ENCODE measurements around the gene SEMG2.

SEMG2 gene, protein sequence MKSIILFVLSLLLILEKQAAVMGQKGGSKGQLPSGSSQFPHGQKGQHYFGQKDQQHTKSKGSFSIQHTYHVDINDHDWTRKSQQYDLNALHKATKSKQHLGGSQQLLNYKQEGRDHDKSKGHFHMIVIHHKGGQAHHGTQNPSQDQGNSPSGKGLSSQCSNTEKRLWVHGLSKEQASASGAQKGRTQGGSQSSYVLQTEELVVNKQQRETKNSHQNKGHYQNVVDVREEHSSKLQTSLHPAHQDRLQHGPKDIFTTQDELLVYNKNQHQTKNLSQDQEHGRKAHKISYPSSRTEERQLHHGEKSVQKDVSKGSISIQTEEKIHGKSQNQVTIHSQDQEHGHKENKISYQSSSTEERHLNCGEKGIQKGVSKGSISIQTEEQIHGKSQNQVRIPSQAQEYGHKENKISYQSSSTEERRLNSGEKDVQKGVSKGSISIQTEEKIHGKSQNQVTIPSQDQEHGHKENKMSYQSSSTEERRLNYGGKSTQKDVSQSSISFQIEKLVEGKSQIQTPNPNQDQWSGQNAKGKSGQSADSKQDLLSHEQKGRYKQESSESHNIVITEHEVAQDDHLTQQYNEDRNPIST

DNA sequence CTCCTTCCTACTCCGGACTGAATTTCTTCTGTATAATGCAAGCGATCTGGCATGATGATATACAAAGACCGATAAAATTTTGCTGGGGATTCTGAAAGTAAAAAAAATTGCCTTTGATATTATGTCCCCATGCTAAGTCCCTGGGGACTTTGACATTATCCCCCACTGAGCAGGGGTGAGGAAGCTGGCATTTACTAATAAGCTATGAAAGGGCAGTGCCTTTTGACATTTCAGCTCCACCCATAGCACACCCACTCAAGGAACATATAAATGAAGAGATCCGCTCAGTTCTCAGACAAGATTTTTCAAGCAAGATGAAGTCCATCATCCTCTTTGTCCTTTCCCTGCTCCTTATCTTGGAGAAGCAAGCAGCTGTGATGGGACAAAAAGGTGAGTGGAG, at the start of gene SEMG2:
Gene SEMG2, plus strand, starts transcription at position 298 of the 400 bp plus-strand sequence. Its CDS starts 17 bp downstream, at position 315.
- Histone ChIP-seq H3K9ac (ENCODE audit: low read length) (no peak within 1 kb of the TSS), H3K27me3 (ENCODE audit: control insufficient read depth, insufficient read depth, low read length) (no peaks in the 10 kb centered on the region), H3K27ac (ENCODE audit: low read depth, low read length) (no peak within 1 kb of the TSS), H3K4me1 (ENCODE audit: control insufficient read depth, insufficient read depth, low read length) (no peaks in the 10 kb centered on the region), H3K36me3 (ENCODE audit: control insufficient read depth, insufficient read depth, low read length) (no peaks in the 10 kb centered on the region), H3K4me3 (ENCODE audit: low read length) (no peak within 1 kb of the TSS)

DNA sequence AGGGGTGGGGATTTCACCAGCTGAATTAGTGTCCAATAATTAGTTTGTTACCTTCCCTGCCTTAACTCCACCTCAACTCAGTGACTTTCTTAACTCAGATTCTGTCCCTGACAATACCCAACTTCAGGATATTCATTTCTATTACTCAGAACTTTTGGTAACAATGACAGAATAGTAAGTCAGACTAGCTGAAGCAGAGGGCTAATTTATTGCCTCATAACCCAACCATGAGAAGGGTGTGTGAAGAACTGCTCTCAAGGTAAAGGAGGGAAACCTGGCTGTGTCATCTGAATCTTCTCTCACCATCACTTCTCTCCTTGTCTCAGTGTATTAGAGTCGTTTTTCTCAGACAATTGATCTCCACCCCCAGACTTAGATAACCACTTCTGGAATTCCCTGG, 47.7 kb upstream of the SEMG2 start:
- no peaks in the 10 kb centered on the region for H3K27me3 ChIP-seq (ENCODE audit: control insufficient read depth, insufficient read depth, low read length)
- H3K9ac ChIP-seq (ENCODE audit: low read length): no peak overlapping the region
- no peak overlapping the region for H3K4me3 ChIP-seq (ENCODE audit: low read length)
- no peak overlapping the region for H3K27ac ChIP-seq (ENCODE audit: low read depth, low read length)
- H3K4me1 ChIP-seq (ENCODE audit: control insufficient read depth, insufficient read depth, low read length): no peaks in the 10 kb centered on the region
- no peaks in the 10 kb centered on the region for H3K36me3 ChIP-seq (ENCODE audit: control insufficient read depth, insufficient read depth, low read length)

DNA sequence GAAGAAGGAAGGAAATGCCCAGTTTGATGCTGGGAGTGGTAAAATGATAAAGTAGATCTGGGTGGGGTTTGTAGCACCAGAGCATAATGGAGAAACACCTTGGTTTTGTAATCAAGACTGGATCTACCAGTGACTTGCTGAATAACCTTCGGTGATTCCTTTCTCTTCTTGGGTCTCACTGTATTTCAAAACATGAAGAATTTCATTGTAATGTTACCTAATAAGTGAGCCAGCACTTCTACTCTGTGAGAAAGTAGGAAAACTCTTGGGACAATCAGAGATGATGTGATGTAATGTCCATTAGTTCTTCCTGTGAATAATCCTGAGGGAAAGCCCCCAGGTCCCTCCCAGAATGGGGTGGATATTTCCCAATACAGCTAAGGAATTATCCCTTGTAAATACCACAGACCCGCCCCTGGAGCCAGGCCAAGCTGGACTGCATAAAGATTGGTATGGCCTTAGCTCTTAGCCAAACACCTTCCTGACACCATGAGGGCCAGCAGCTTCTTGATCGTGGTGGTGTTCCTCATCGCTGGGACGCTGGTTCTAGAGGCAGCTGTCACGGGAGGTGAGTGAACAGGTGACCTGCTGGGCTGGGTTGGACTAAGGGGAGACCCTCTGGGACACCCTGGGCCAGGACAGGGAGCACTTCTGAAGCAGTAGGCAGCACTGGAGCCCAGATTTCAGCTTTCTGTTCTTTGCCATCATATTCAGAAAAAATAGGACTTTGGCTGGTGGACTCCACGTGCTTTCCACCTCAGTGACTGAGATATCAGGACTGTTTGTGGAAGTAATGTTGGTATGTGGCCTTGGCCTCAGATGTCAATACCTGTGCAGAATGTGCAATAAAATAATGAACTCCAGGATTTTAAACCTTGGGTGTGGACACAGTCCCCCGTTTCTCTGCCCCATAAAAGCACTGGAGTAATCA, 46.5 kb upstream of the SEMG2 start, which contains the start of gene PI3:
Gene PI3, plus strand, starts transcription at position 469 of the 931 bp plus-strand sequence. Its CDS starts 21 bp downstream, at position 490.
- no peaks in the 10 kb centered on the region for H3K4me1 ChIP-seq (ENCODE audit: control insufficient read depth, insufficient read depth, low read length)
- no peak within 1 kb of the TSS for H3K27ac ChIP-seq (ENCODE audit: low read depth, low read length)
- no peaks in the 10 kb centered on the region for H3K27me3 ChIP-seq (ENCODE audit: control insufficient read depth, insufficient read depth, low read length)
- no peak within 1 kb of the TSS for H3K4me3 ChIP-seq (ENCODE audit: low read length)
- H3K9ac ChIP-seq (ENCODE audit: low read length): no peak within 1 kb of the TSS
- no peaks in the 10 kb centered on the region for H3K36me3 ChIP-seq (ENCODE audit: control insufficient read depth, insufficient read depth, low read length)

DNA sequence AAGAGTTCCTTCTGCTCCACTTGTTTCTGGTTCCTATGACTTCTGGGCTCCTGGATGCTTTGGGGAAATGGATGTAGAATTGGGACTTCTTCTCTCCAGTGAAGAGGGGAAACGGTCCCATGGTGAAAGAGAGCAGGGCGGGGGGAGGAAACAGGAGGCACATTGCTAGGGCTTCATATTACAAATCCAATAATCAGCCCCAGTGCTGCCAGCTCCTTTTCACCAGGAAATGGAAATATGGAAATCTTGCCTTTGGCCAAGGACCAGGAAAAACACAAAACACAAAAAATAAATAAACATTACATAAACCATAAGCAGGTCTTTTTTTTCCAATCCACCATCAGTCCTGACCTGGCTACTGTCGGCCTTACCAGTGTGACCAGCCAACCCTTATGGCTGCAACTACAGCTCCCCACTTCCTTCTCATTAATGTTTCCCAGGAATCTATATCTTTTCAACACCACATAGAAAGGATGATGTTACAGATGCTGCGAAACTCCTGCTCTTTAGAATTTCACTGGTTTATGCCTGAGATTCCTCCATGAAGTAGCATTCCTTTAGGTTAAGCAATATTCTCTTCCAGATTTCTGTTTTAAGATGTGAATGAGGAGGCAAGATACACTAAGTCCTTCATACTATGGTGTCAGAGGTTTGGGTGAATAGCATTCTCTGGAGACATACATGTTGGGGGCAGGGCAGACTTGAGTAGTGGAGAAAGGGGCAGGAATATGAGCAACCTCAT, 44.5 kb upstream of the SEMG2 start:
- H3K4me3 ChIP-seq (ENCODE audit: low read length): no peak overlapping the region
- no peak overlapping the region for H3K9ac ChIP-seq (ENCODE audit: low read length)
- H3K36me3 ChIP-seq (ENCODE audit: control insufficient read depth, insufficient read depth, low read length): no peaks in the 10 kb centered on the region
- no peak overlapping the region for H3K27ac ChIP-seq (ENCODE audit: low read depth, low read length)
- H3K4me1 ChIP-seq (ENCODE audit: control insufficient read depth, insufficient read depth, low read length): no peaks in the 10 kb centered on the region
- H3K27me3 ChIP-seq (ENCODE audit: control insufficient read depth, insufficient read depth, low read length): no peaks in the 10 kb centered on the region

DNA sequence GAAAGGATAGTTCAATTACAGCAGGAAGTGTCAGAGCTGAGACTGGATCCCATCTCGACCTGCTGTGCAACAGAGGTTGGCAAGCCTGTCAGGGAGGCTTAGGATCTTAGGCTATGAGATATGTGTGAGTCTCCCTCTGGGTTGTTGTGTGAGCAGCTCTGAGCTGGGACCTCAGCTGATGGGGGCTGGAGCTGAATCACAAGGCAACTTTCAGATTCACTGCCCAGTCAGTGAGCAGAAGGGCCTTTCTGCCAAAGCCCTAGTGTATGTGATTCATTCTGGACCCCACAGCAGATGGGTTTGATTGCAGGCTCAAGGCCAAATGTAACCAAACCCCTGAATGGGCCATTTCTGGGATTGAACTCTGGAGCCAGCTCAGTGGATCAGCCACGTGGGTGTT, 42.0 kb upstream of the SEMG2 start:
- Histone ChIP-seq H3K9ac (ENCODE audit: low read length) (no peak overlapping the region), H3K4me3 (ENCODE audit: low read length) (no peak overlapping the region), H3K27ac (ENCODE audit: low read depth, low read length) (no peak overlapping the region), H3K4me1 (ENCODE audit: control insufficient read depth, insufficient read depth, low read length) (no peaks in the 10 kb centered on the region), H3K36me3 (ENCODE audit: control insufficient read depth, insufficient read depth, low read length) (no peaks in the 10 kb centered on the region), H3K27me3 (ENCODE audit: control insufficient read depth, insufficient read depth, low read length) (no peaks in the 10 kb centered on the region)

DNA sequence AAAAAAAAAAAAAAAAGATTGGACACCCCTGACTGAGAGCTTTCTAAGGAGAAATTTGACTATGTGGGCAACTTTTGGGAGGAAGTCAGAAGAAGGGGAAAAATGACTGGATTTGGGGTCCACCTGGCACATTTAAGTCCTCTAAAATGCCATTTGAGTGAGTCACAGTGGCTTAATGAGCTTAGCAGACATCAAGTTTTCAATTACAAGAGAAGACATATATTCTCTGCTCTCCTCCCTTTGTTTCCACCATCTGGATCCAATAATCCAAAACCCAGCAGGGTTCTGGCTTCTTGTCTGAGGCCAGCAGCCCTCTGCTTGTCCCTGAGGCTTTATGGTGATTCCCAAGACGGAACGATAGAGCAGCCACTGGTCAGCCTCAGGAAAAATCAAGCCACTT, 39.5 kb upstream of the SEMG2 start:
- no peak overlapping the region for H3K27ac ChIP-seq (ENCODE audit: low read depth, low read length)
- H3K4me3 ChIP-seq (ENCODE audit: low read length): no peak overlapping the region
- no peaks in the 10 kb centered on the region for H3K4me1 ChIP-seq (ENCODE audit: control insufficient read depth, insufficient read depth, low read length)
- H3K27me3 ChIP-seq (ENCODE audit: control insufficient read depth, insufficient read depth, low read length): no peaks in the 10 kb centered on the region
- no peaks in the 10 kb centered on the region for H3K36me3 ChIP-seq (ENCODE audit: control insufficient read depth, insufficient read depth, low read length)
- H3K9ac ChIP-seq (ENCODE audit: low read length): no peak overlapping the region

DNA sequence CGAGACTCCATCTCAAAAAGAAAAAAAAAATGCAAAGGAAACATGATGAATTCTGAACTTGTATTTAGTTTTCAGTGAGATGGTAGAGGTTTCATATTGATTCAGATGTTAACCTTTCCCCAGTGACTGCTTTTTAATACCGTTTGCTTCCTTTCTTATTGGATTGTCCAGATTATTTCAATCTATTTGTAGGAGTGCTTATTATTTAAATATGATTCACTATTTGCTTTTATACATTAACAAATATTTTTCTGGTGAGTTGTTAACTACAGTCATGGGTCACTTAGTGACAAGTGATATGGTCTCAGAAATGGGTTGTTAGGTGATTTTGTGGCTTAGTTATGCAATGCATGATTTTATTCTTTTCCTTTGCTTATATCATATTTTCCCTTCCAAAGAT, 38.1 kb upstream of the SEMG2 start:
- H3K36me3 ChIP-seq (ENCODE audit: control insufficient read depth, insufficient read depth, low read length): no peaks in the 10 kb centered on the region
- no peak overlapping the region for H3K9ac ChIP-seq (ENCODE audit: low read length)
- no peaks in the 10 kb centered on the region for H3K4me1 ChIP-seq (ENCODE audit: control insufficient read depth, insufficient read depth, low read length)
- H3K27me3 ChIP-seq (ENCODE audit: control insufficient read depth, insufficient read depth, low read length): no peaks in the 10 kb centered on the region
- H3K27ac ChIP-seq (ENCODE audit: low read depth, low read length): no peak overlapping the region
- H3K4me3 ChIP-seq (ENCODE audit: low read length): no peak overlapping the region

DNA sequence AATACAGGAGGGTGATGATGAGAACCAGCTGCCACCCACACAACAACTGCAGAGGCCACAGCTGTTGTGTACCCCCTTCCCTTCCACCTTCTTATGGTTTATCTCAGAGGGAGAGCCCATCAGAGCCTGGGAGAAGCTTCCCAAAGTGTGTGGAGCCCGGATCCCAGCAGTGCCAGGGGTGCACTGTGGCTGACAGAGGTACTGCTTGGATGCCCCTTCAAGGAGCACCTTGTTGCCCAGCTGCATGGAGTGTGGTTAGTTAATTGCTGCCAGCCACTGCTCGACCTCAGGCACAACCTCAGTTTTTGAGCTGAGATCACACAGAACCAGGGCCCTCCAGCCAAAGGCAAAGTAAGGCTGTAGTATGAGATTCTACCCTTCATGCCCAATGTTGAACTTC, 33.5 kb upstream of the SEMG2 start:
- H3K27me3 ChIP-seq (ENCODE audit: control insufficient read depth, insufficient read depth, low read length): no peaks in the 10 kb centered on the region
- no peak overlapping the region for H3K4me3 ChIP-seq (ENCODE audit: low read length)
- no peaks in the 10 kb centered on the region for H3K36me3 ChIP-seq (ENCODE audit: control insufficient read depth, insufficient read depth, low read length)
- no peak overlapping the region for H3K27ac ChIP-seq (ENCODE audit: low read depth, low read length)
- no peak overlapping the region for H3K9ac ChIP-seq (ENCODE audit: low read length)
- H3K4me1 ChIP-seq (ENCODE audit: control insufficient read depth, insufficient read depth, low read length): no peaks in the 10 kb centered on the region

DNA sequence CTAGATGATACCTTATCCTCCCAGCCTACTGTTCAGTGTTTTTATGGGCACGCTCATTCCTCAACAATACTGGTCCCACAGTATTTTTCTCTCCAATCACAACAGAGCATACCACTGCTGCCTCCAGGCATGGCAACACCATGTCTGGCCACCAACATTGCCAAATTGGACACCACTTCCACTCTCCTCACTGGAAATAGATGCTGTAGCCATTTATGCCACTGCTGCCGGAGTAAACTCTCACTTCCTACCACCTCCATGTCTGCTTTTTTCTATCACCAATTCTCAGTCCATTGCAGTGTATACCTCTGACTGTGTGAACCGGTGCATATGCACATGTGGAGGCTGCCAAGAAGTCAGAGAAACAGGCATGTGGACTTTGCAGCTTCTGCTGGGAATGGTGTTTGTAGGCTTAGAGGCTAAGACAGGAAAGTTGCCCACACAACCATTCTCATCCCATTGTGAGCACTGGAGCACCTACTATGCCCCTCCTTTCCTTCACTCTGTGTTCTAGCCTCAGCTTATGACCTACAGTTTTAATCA, 32.0 kb upstream of the SEMG2 start:
- Histone ChIP-seq H3K4me3 (ENCODE audit: low read length) (no peak overlapping the region), H3K27ac (ENCODE audit: low read depth, low read length) (no peak overlapping the region), H3K4me1 (ENCODE audit: control insufficient read depth, insufficient read depth, low read length) (no peaks in the 10 kb centered on the region), H3K27me3 (ENCODE audit: control insufficient read depth, insufficient read depth, low read length) (no peaks in the 10 kb centered on the region), H3K9ac (ENCODE audit: low read length) (no peak overlapping the region), H3K36me3 (ENCODE audit: control insufficient read depth, insufficient read depth, low read length) (no peaks in the 10 kb centered on the region)

DNA sequence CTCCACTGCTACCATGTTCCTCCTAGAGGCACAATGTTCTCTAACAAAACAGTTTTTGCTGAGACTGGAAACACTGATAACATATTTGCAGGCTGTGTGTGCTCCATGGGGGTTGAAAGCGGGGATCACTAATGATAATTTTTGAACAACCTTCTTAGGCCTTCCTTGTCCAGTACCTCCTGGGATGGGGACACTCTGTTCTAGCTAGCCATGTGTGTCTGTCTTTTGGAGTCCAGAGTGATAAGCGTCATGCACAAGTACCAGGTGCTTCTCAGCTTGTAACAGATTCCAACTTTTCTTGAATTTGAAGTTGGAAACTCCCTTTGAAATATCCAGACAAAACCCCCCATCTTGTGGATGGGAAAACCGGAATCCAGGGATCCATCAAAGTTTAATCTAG, 31.3 kb upstream of the SEMG2 start:
- H3K4me1 ChIP-seq (ENCODE audit: control insufficient read depth, insufficient read depth, low read length): no peaks in the 10 kb centered on the region
- no peaks in the 10 kb centered on the region for H3K27me3 ChIP-seq (ENCODE audit: control insufficient read depth, insufficient read depth, low read length)
- H3K4me3 ChIP-seq (ENCODE audit: low read length): no peak overlapping the region
- H3K9ac ChIP-seq (ENCODE audit: low read length): no peak overlapping the region
- H3K36me3 ChIP-seq (ENCODE audit: control insufficient read depth, insufficient read depth, low read length): no peaks in the 10 kb centered on the region
- no peak overlapping the region for H3K27ac ChIP-seq (ENCODE audit: low read depth, low read length)

DNA sequence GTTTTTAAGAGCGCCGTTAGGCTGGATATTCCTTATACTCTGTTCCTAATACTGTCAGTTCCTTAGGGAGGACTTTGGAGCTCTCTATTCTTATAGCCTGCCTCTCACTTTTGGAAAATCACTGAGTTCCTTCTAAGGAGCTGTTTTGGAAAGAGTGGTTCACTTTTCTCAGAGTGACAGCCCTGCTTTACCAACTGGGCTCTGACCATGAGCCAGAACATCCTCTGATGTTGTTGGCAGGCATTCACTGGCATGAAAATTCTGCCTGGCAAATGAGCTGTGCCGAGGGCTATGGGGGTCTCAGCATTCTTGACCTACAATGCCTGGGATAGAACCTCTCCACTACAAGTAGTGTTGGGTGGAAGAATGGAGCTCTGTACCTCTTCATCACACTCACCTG, 29.2 kb upstream of the SEMG2 start:
- no peaks in the 10 kb centered on the region for H3K36me3 ChIP-seq (ENCODE audit: control insufficient read depth, insufficient read depth, low read length)
- H3K27me3 ChIP-seq (ENCODE audit: control insufficient read depth, insufficient read depth, low read length): no peaks in the 10 kb centered on the region
- H3K9ac ChIP-seq (ENCODE audit: low read length): no peak overlapping the region
- H3K4me1 ChIP-seq (ENCODE audit: control insufficient read depth, insufficient read depth, low read length): no peaks in the 10 kb centered on the region
- H3K27ac ChIP-seq (ENCODE audit: low read depth, low read length): no peak overlapping the region
- H3K4me3 ChIP-seq (ENCODE audit: low read length): no peak overlapping the region

Data from rectal smooth muscle tissue (tissue), 1 donor.